ENCODE data around the gene GMPR. TPM values are rescaled to one million over a fixed set of nuclear protein-coding genes. Genes with fewer than 3 reads are reported as not detected.

GMPR gene
- total and polyA plus RNA-seq, 2 experiments from 2014 or later, result 9.4 to 29.6 TPM

DNA sequence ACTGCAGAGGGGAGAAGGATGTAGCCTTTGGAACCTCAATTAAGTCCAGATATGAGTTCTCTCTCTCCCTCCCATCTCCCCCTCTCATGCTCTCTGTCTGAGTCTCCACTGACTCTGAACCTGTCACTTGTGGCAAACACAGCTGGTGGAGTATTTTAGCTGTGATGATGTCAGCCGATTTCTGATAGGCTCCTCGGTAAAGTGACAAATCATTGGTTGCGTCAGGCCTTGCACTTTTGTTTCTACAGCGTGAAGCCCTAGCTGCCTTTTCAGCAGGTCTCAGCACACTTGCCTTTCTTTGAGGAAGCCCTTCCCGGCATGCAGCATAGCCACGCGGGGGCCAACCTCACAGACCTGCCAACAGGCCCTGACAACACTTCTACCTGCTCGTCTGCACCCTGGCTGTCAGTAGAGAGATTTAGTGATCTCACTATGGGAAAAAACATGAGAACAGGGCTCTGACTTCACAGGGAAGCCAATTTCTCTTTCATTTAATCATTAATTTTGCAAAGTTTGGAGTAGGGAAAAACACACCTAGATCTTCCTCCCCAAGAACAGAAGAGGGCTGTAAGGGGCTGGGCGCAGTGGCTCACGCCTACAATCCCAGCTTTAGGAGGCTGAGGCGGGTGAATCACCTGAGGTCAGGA is 84.4 kb downstream of the GMPR start:
- TF ChIP-seq, protein P1, sequence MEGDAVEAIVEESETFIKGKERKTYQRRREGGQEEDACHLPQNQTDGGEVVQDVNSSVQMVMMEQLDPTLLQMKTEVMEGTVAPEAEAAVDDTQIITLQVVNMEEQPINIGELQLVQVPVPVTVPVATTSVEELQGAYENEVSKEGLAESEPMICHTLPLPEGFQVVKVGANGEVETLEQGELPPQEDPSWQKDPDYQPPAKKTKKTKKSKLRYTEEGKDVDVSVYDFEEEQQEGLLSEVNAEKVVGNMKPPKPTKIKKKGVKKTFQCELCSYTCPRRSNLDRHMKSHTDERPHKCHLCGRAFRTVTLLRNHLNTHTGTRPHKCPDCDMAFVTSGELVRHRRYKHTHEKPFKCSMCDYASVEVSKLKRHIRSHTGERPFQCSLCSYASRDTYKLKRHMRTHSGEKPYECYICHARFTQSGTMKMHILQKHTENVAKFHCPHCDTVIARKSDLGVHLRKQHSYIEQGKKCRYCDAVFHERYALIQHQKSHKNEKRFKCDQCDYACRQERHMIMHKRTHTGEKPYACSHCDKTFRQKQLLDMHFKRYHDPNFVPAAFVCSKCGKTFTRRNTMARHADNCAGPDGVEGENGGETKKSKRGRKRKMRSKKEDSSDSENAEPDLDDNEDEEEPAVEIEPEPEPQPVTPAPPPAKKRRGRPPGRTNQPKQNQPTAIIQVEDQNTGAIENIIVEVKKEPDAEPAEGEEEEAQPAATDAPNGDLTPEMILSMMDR (IDR thresholded peaks at IDR 0.05; ENCODE audit: low read depth, low read length), result no peak
- DNase-seq (ENCODE audit: low read depth in 1 of 2, low spot score in 1 of 2), result peak; percentile 73 to 80
- peaks cover 22% of the 10 kb centered on the region for H3K4me1 ChIP-seq (ENCODE audit: low read depth)
- H3K9me3 ChIP-seq (ENCODE audit: low read depth), result no peaks in the 10 kb centered on the region
- no peak overlapping the region for H3K4me3 ChIP-seq
- peak overlapping the region; percentile 86 for H3K27ac ChIP-seq
- peaks cover 7% of the 10 kb centered on the region for H3K36me3 ChIP-seq
- no peaks in the 10 kb centered on the region for H3K27me3 ChIP-seq

DNA sequence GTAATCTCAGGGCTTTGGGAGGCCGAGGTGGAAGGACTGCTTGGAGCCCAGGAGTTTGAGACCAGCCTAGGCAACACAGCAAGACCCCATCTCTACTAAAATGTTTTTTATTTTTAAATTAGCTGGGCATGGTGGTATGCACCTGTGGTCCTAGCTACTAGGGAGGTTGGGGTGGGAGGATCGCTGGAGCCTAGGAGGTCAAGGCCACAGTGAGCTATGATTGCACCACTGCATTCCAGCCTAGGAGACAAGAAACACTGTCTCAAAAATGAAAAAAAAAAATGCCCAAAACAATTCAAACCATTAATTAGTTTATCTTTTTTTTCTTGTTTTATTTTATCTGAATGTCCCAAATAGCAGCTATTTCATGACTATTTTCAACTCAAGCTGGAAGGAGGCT is 85.8 kb downstream of the GMPR start:
- H3K4me3 ChIP-seq, result no peak overlapping the region
- H3K4me1 ChIP-seq (ENCODE audit: low read depth), result peaks cover 22% of the 10 kb centered on the region
- no peak overlapping the region for H3K27ac ChIP-seq
- DNase-seq (ENCODE audit: low read depth in 1 of 2, low spot score in 1 of 2), result no peak
- H3K36me3 ChIP-seq, result peaks cover 7% of the 10 kb centered on the region
- TF ChIP-seq, protein P1 (IDR thresholded peaks at IDR 0.05; ENCODE audit: low read depth, low read length), result no peak
- H3K9me3 ChIP-seq (ENCODE audit: low read depth), result no peaks in the 10 kb centered on the region
- H3K27me3 ChIP-seq, result no peaks in the 10 kb centered on the region

DNA sequence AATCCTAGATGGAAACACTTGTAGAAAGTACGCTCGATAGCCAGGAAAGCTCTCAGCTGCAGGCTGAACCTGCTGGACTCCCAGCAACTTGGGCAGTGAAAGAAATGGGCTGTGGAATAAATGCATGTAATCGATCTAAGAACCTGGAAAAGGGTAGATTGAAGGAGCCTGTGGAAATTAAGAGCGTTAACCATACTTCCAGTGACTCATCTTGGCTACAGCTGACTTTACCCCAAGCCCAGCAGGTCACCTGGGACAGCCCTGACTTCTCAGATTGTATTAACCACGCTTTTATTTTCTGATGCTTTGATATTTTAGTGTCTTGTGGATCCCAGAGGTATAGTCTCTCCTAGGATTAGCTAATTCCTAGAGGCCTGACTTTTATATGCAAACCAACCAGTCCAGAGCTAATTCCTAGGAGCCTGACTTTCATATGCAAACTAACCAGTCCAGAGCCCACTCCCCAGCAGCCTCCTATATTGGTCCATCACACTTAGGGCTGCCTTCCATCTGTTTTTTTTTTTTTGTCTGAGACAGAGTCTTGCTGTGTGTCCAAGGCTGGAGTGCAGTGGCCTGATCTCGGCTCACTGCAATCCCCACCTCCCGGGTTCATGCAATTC is 86.3 kb downstream of the GMPR start:
- Histone ChIP-seq H3K36me3 (peaks cover 7% of the 10 kb centered on the region), H3K9me3 (ENCODE audit: low read depth) (no peaks in the 10 kb centered on the region)

DNA sequence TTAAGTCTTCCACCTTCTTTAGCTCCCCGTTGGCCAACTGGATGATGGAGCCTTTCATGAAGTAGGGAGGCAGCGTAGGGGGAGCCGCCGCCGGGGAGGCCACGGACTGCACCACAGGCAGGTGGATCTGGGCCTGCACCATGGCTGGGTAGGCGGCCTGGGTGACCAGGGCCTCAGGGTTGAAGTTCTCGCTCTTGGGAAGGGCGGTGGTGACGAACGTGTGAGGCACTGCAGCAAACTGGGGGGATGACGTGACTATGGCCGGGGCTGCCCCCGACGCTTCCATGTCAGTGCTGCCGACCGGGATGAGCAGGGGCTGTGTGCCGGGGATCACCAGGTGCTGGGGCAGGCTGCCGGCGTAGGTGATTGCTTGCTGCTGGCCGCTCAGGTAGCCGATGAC is 88.1 kb downstream of the GMPR start:
- Histone ChIP-seq H3K4me1 (ENCODE audit: low read depth) (peaks cover 12% of the 10 kb centered on the region), H3K9me3 (ENCODE audit: low read depth) (no peaks in the 10 kb centered on the region), H3K27me3 (no peaks in the 10 kb centered on the region), H3K27ac (no peak overlapping the region), H3K4me3 (no peak overlapping the region), H3K36me3 (peaks cover 7% of the 10 kb centered on the region)
- TF ChIP-seq, protein P1 (IDR thresholded peaks at IDR 0.05; ENCODE audit: low read depth, low read length), result no peak
- DNase-seq (ENCODE audit: low read depth in 1 of 2, low spot score in 1 of 2), result no peak

More for the DNA sequence above, 86.3 kb downstream of the GMPR start:
- Histone ChIP-seq H3K27ac (no peak overlapping the region), H3K27me3 (no peaks in the 10 kb centered on the region), H3K4me1 (ENCODE audit: low read depth) (peaks cover 19% of the 10 kb centered on the region), H3K4me3 (no peak overlapping the region)
- DNase-seq (ENCODE audit: low read depth in 1 of 2, low spot score in 1 of 2), result no peak
- TF ChIP-seq, protein P1 (IDR thresholded peaks at IDR 0.05; ENCODE audit: low read depth, low read length), result no peak

DNA sequence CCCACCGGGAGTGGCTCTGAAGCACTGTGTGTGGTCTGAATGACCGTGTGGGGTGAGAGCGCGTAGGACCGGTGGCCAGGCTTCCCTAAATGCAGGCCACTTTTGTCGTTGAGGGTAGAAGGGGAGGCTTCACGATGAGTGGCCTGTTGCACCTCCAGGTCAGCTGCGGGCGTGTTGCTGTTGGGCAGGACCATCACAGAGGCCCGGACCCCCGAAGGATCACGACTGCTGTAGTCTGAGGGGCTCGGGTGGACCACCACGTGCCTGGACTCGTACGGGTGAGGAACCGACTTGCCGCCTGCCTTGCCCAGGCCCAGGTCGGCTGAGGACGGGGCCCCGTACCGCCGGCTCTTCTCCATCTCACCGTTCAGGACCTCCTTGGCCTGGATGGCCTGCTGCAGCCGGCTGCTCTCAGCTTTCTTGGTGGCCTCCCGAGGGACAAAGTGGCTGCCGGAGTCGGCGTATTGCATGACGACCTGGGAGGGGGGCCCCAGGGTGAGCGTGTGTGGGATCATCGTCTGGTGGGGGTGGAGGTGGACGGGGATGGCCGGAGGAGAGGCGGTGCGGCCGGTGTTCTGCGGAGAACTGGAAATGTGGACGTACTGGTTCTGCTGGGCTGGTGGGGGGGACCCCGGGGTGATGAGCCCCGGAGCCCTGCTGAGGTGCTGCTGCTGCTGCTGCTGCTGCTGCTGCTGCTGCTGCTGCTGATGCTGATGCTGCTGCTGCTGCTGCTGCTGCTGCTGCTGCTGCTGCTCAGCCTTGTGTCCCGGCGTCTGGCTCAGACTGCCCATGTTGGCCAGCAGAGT is 88.8 kb downstream of the GMPR start:
- no peaks in the 10 kb centered on the region for H3K27me3 ChIP-seq
- H3K4me3 ChIP-seq, result no peak overlapping the region
- H3K27ac ChIP-seq, result no peak overlapping the region
- H3K9me3 ChIP-seq (ENCODE audit: low read depth), result no peaks in the 10 kb centered on the region
- no peak for DNase-seq (ENCODE audit: low read depth in 1 of 2, low spot score in 1 of 2)
- peaks cover 16% of the 10 kb centered on the region for H3K4me1 ChIP-seq (ENCODE audit: low read depth)
- TF ChIP-seq, protein P1 (IDR thresholded peaks at IDR 0.05; ENCODE audit: low read depth, low read length), result no peak
- peaks cover 7% of the 10 kb centered on the region for H3K36me3 ChIP-seq
